Gastroesophageal sphincter (tissue), 3 donors: ENCODE measurements around the gene SSX1.
"Not testable (repeated sequence)": the region's sequence is repeated elsewhere in the genome, so short reads cannot be mapped to it uniquely, and the experiment has no call there.

Source experiments
- POLR2AphosphoS5 ChIP-seq: sonication (generic); formaldehyde crosslinking; IDR thresholded peaks from one replicate; pipeline ENCODE4 v1.6.1; 2017; ENCODE audit warnings: antibody characterized with exemption
- TF ChIP-seq, protein P1 (sequence below), 4 experiments: fragments of 200-600 bp in 2 of 4; fragments of 450-650 bp in 2 of 4; sonication (generic) in 1 of 4; IDR thresholded peaks; one replicate each; pipeline ENCODE4 v1.5.1; 2017 to 2019; ENCODE audit warnings: antibody characterized with exemption in 4 of 4, mild to moderate bottlenecking in 2 of 4, moderate library complexity in 2 of 4

DNA sequence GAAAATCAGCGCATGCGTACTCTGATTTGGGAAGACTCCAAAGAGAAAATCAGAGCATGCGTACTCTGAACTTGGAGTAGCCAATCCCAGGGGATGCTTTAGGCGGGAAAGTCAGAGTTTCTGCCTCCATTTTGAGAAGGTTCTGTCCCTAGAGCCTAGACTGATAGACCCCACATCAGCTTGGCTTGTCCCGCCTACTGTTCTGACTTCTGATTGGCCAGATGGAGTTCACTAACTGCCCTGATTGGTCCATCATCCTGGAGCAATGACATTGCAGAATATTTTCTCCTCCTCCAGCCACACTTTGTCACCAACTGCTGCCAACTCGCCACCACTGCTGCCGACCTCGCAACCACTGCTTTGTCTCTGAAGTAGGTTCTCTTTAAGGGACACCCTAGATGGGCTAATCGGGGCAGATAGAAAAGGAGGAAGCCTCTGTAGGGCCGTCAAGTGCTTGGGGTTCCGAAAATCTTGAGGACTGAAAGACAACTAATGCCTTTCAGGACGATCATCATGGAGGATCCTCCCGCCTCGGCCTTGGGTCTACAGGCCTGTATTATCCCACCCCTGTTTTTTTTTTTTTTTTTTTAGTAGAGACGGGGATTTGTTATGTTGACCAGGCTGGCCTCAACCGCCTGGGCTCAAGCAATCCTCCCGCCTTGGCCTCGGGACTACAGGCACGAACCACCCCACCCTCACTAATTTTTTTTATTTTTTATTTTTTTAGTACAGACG, at the start of gene SSX1:
- not testable (repeated sequence) for TF ChIP-seq POLR2AphosphoS5
- TF ChIP-seq, protein P1, sequence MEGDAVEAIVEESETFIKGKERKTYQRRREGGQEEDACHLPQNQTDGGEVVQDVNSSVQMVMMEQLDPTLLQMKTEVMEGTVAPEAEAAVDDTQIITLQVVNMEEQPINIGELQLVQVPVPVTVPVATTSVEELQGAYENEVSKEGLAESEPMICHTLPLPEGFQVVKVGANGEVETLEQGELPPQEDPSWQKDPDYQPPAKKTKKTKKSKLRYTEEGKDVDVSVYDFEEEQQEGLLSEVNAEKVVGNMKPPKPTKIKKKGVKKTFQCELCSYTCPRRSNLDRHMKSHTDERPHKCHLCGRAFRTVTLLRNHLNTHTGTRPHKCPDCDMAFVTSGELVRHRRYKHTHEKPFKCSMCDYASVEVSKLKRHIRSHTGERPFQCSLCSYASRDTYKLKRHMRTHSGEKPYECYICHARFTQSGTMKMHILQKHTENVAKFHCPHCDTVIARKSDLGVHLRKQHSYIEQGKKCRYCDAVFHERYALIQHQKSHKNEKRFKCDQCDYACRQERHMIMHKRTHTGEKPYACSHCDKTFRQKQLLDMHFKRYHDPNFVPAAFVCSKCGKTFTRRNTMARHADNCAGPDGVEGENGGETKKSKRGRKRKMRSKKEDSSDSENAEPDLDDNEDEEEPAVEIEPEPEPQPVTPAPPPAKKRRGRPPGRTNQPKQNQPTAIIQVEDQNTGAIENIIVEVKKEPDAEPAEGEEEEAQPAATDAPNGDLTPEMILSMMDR (IDR thresholded peaks at IDR 0.05): not testable (repeated sequence)
